Naive B cell (primary cell): ENCODE data around the gene RTN4R. TPM values are rescaled to one million over a fixed set of nuclear protein-coding genes. Genes with fewer than 3 reads are reported as not detected.

Source experiments
- ATAC-seq, 2 donors: fragments of 150-1000 bp; cut with Tn5 transposase; 2 replicates each; pipeline ENCODE4 v1.10.0; 2021; ENCODE audit warnings: low read depth in 2 of 2, mild to moderate bottlenecking in 2 of 2, moderate library complexity in 2 of 2
- DNase-seq: peaks from one replicate; pipeline ENCODE4 v3.0.0; 2022
- H3K27ac Mint-ChIP-seq, 6 donors: one replicate each; pipeline ENCODE4 v1.8.0; 2020 to 2022; ENCODE audit warnings: mild to moderate bottlenecking in 6 of 6, mixed read lengths in 6 of 6, moderate library complexity in 5 of 6, inconsistent platforms in 2 of 6
- H3K27me3 Mint-ChIP-seq, 3 donors: one replicate each; pipeline ENCODE4 v1.8.0; 2021 to 2022; ENCODE audit warnings: mixed read lengths in 3 of 3, mild to moderate bottlenecking in 1 of 3
- H3K36me3 Mint-ChIP-seq, 2 donors: one replicate each; pipeline ENCODE4 v1.8.0; 2020 to 2022; ENCODE audit warnings: mixed read lengths in 2 of 2, inconsistent platforms in 1 of 2, mild to moderate bottlenecking in 1 of 2
- H3K4me1 Mint-ChIP-seq, 3 donors: one replicate each; pipeline ENCODE4 v1.8.0; 2020 to 2022; ENCODE audit warnings: mixed read lengths in 3 of 3, inconsistent platforms in 1 of 3, mild to moderate bottlenecking in 1 of 3, moderate library complexity in 1 of 3
- H3K4me3 Mint-ChIP-seq, 8 donors: one replicate each; pipeline ENCODE4 v1.8.0; 2020 to 2022; ENCODE audit warnings: mild to moderate bottlenecking in 8 of 8, mixed read lengths in 8 of 8, moderate library complexity in 8 of 8, inconsistent platforms in 2 of 8
- H3K9me3 Mint-ChIP-seq, 7 donors: one replicate each; pipeline ENCODE4 v1.8.0; 2020 to 2022; ENCODE audit warnings: mixed read lengths in 7 of 7, mild to moderate bottlenecking in 5 of 7, inconsistent platforms in 2 of 7, moderate library complexity in 1 of 7
- polyA plus RNA-seq, 6 donors: library from polyadenylated mRNA; unstranded; fragments of 300-500 nt; fragmentation: Illumina TruSeq; gene quantifications; one replicate each; pipeline ENCODE4 v1.2.3, GENCODE V29; 2021; ENCODE audit warnings: low read depth in 6 of 6

Gene RTN4R
- polyA plus RNA-seq, 6 donors from 2014 or later: not detected

GRCh38 chr22:20204311-20204710 is 63.8 kb downstream of the RTN4R start:
- Mint-ChIP-seq H3K27ac (no peak overlapping the region), H3K27me3 (peaks cover 0 to 4% (median 0%) of the 10 kb centered on the region in 3 donors), H3K4me3 (peak overlapping the region in 1 of 8 donors; percentile 23), H3K4me1 (peaks cover 20 to 29% (median 23%) of the 10 kb centered on the region in 3 donors), H3K36me3 (no peaks in the 10 kb centered on the region), H3K9me3 (no peaks in the 10 kb centered on the region)
- DNase-seq (no peak), ATAC-seq (no peak)

- H3K4me3 Mint-ChIP-seq: no peak overlapping the region
- H3K36me3 Mint-ChIP-seq: no peaks in the 10 kb centered on the region
- H3K27ac Mint-ChIP-seq: peak overlapping the region in 1 of 6 donors; percentile 15
- peaks cover 20 to 29% (median 23%) of the 10 kb centered on the region in 3 donors for H3K4me1 Mint-ChIP-seq
- no peaks in the 10 kb centered on the region for H3K9me3 Mint-ChIP-seq
- no peak for DNase-seq
- H3K27me3 Mint-ChIP-seq: peaks cover 0 to 5% (median 0%) of the 10 kb centered on the region in 3 donors
- ATAC-seq: no peak
These were observed 64.4 kb downstream of the RTN4R start for GRCh38 chr22:20203552-20204201.

- Mint-ChIP-seq H3K27ac (peak overlapping the region in 1 of 6 donors; percentile 15), H3K9me3 (no peaks in the 10 kb centered on the region), H3K27me3 (peaks cover 0 to 10% (median 0%) of the 10 kb centered on the region in 3 donors), H3K4me1 (peaks cover 17 to 27% (median 21%) of the 10 kb centered on the region in 3 donors), H3K4me3 (no peak overlapping the region), H3K36me3 (no peaks in the 10 kb centered on the region)
- ATAC-seq: no peak
- DNase-seq: no peak
These were observed 65.0 kb downstream of the RTN4R start for GRCh38 chr22:20203142-20203551.

GRCh38 chr22:20201837-20202392 is 66.2 kb downstream of the RTN4R start:
- ATAC-seq (no peak), DNase-seq (no peak)
- H3K36me3 Mint-ChIP-seq: no peaks in the 10 kb centered on the region
- H3K4me1 Mint-ChIP-seq: peaks cover 9 to 15% (median 13%) of the 10 kb centered on the region in 3 donors
- peak overlapping the region in 1 of 8 donors; percentile 15 for H3K4me3 Mint-ChIP-seq
- H3K9me3 Mint-ChIP-seq: no peaks in the 10 kb centered on the region
- no peak overlapping the region for H3K27ac Mint-ChIP-seq
- H3K27me3 Mint-ChIP-seq: peaks cover 0 to 15% (median 0%) of the 10 kb centered on the region in 3 donors

GRCh38 chr22:20199906-20200305 is 68.2 kb downstream of the RTN4R start:
- peaks cover 0 to 3% (median 0%) of the 10 kb centered on the region in 3 donors for H3K4me1 Mint-ChIP-seq
- ATAC-seq (no peak), DNase-seq (no peak)
- no peak overlapping the region for H3K4me3 Mint-ChIP-seq
- H3K9me3 Mint-ChIP-seq: no peaks in the 10 kb centered on the region
- H3K27me3 Mint-ChIP-seq: peaks cover 0 to 15% (median 0%) of the 10 kb centered on the region in 3 donors
- H3K36me3 Mint-ChIP-seq: no peaks in the 10 kb centered on the region
- no peak overlapping the region for H3K27ac Mint-ChIP-seq

- Mint-ChIP-seq H3K36me3 (no peaks in the 10 kb centered on the region), H3K27ac (no peak overlapping the region), H3K27me3 (peaks cover 0 to 15% (median 0%) of the 10 kb centered on the region in 3 donors)
These were observed 68.7 kb downstream of the RTN4R start for GRCh38 chr22:20199413-20199842.

GRCh38 chr22:20198557-20199319 is 69.4 kb downstream of the RTN4R start:
- Mint-ChIP-seq H3K4me1 (peaks cover 0 to 3% (median 0%) of the 10 kb centered on the region in 3 donors), H3K27me3 (peaks cover 0 to 15% (median 0%) of the 10 kb centered on the region in 3 donors), H3K4me3 (no peak overlapping the region), H3K36me3 (no peaks in the 10 kb centered on the region), H3K27ac (peak overlapping the region in 1 of 6 donors; percentile 32), H3K9me3 (no peaks in the 10 kb centered on the region)
- ATAC-seq (no peak), DNase-seq (no peak)

More at GRCh38 chr22:20199413-20199842, 68.7 kb downstream of the RTN4R start:
- ATAC-seq: no peak
- H3K9me3 Mint-ChIP-seq: no peaks in the 10 kb centered on the region
- H3K4me3 Mint-ChIP-seq: no peak overlapping the region
- no peak for DNase-seq
- peaks cover 0 to 3% (median 0%) of the 10 kb centered on the region in 3 donors for H3K4me1 Mint-ChIP-seq

GRCh38 chr22:20197407-20198030 is 70.6 kb downstream of the RTN4R start:
- H3K4me1 Mint-ChIP-seq: peaks cover 0 to 3% (median 0%) of the 10 kb centered on the region in 3 donors
- H3K4me3 Mint-ChIP-seq: no peak overlapping the region
- H3K27me3 Mint-ChIP-seq: peaks cover 0 to 15% (median 0%) of the 10 kb centered on the region in 3 donors
- H3K9me3 Mint-ChIP-seq: no peaks in the 10 kb centered on the region
- ATAC-seq (no peak), DNase-seq (no peak)
- no peaks in the 10 kb centered on the region for H3K36me3 Mint-ChIP-seq
- no peak overlapping the region for H3K27ac Mint-ChIP-seq

GRCh38 chr22:20196094-20196842 is 71.8 kb downstream of the RTN4R start:
- peaks cover 0 to 3% (median 0%) of the 10 kb centered on the region in 3 donors for H3K4me1 Mint-ChIP-seq
- ATAC-seq (no peak), DNase-seq (no peak)
- no peak overlapping the region for H3K27ac Mint-ChIP-seq
- H3K9me3 Mint-ChIP-seq: no peaks in the 10 kb centered on the region
- H3K36me3 Mint-ChIP-seq: no peaks in the 10 kb centered on the region
- no peak overlapping the region for H3K4me3 Mint-ChIP-seq
- H3K27me3 Mint-ChIP-seq: peaks cover 0 to 11% (median 0%) of the 10 kb centered on the region in 3 donors

- Mint-ChIP-seq H3K9me3 (no peaks in the 10 kb centered on the region), H3K27me3 (peaks cover 0 to 11% (median 0%) of the 10 kb centered on the region in 3 donors), H3K27ac (no peak overlapping the region), H3K4me3 (no peak overlapping the region), H3K4me1 (peaks cover 0 to 3% (median 0%) of the 10 kb centered on the region in 3 donors), H3K36me3 (no peaks in the 10 kb centered on the region)
- DNase-seq (no peak), ATAC-seq (peak in 1 of 2 donors; percentile 45)
These were observed 73.2 kb downstream of the RTN4R start for GRCh38 chr22:20194681-20195593.

GRCh38 chr22:20193761-20194494 is 74.2 kb downstream of the RTN4R start:
- peak overlapping the region in 1 of 6 donors; percentile 81 for H3K27ac Mint-ChIP-seq
- H3K4me3 Mint-ChIP-seq: no peak overlapping the region
- H3K4me1 Mint-ChIP-seq: peaks cover 0 to 3% (median 0%) of the 10 kb centered on the region in 3 donors
- ATAC-seq (no peak), DNase-seq (no peak)
- H3K9me3 Mint-ChIP-seq: no peaks in the 10 kb centered on the region
- H3K36me3 Mint-ChIP-seq: no peaks in the 10 kb centered on the region
- H3K27me3 Mint-ChIP-seq: peaks cover 0 to 11% (median 0%) of the 10 kb centered on the region in 3 donors
